HEK293T (cell line): ENCODE measurements around the gene PLXNA2.

Source experiments
- CTCF ChIA-PET: fragments of 350-600 bp; formaldehyde crosslinking; extraction: SDS; loops from one replicate; lab custom pipeline; 2021; ENCODE audit warnings: antibody characterized with exemption, inconsistent platforms; lab: Yijun Ruan, JAX
- POLR2A ChIA-PET: fragments of 350-600 bp; formaldehyde crosslinking; extraction: SDS; loops from one replicate; lab custom pipeline; 2020; ENCODE audit warnings: antibody characterized with exemption, inconsistent platforms; lab: Yijun Ruan, JAX
- DNase-seq: peaks from one replicate; pipeline ENCODE4 v3.0.0; 2012; ENCODE audit warnings: mixed read lengths; ENCODE audit errors: extremely low spot score
- ARNT ChIP-seq: fragments of 450-650 bp; IDR thresholded peaks from 2 replicates; pipeline ENCODE4 v1.6.1; 2017; ENCODE audit warnings: mild to moderate bottlenecking
- BHLHE40 ChIP-seq: fragments of 450-650 bp; IDR thresholded peaks from 2 replicates; pipeline ENCODE4 v1.6.1; 2016; ENCODE audit warnings: mild to moderate bottlenecking, moderate library complexity, borderline replicate concordance
- CTBP1 ChIP-seq: fragments of 450-650 bp; IDR thresholded peaks from 2 replicates; pipeline ENCODE4 v1.6.1; 2016; ENCODE audit warnings: borderline replicate concordance
- ELF4 ChIP-seq: fragments of 450-650 bp; IDR thresholded peaks from 2 replicates; pipeline ENCODE4 v1.6.1; 2017; ENCODE audit warnings: antibody characterized with exemption
- FOXA1 ChIP-seq: fragments of 450-650 bp; IDR thresholded peaks from 2 replicates; pipeline ENCODE4 v1.6.1; 2016; ENCODE audit warnings: mild to moderate bottlenecking
- FOXK2 ChIP-seq: fragments of 450-650 bp; IDR thresholded peaks from 2 replicates; pipeline ENCODE4 v1.6.1; 2016; ENCODE audit warnings: mild to moderate bottlenecking
- FOXM1 ChIP-seq: fragments of 450-650 bp; IDR thresholded peaks from 2 replicates; pipeline ENCODE4 v1.6.1; 2017; ENCODE audit warnings: mild to moderate bottlenecking, borderline replicate concordance
- HDGF ChIP-seq: fragments of 450-650 bp; IDR thresholded peaks from 2 replicates; pipeline ENCODE4 v1.6.1; 2017; ENCODE audit warnings: antibody characterized with exemption, borderline replicate concordance
- L3MBTL2 ChIP-seq: fragments of 450-650 bp; conservative IDR thresholded peaks from 2 replicates; pipeline ENCODE4 v1.6.1; 2016; ENCODE audit warnings: mild to moderate bottlenecking
- LEF1 ChIP-seq: fragments of 450-650 bp; IDR thresholded peaks from 2 replicates; pipeline ENCODE4 v1.6.1; 2017; ENCODE audit warnings: mild to moderate bottlenecking, borderline replicate concordance
- NFRKB ChIP-seq: fragments of 450-650 bp; IDR thresholded peaks from 2 replicates; pipeline ENCODE4 v1.6.1; 2016; ENCODE audit warnings: mild to moderate bottlenecking, moderate library complexity
- PKNOX1 ChIP-seq: fragments of 450-650 bp; IDR thresholded peaks from 2 replicates; pipeline ENCODE4 v1.6.1; 2016
- SP1 ChIP-seq: fragments of 450-650 bp; IDR thresholded peaks from 2 replicates; pipeline ENCODE4 v1.6.1; 2017
- SUZ12 ChIP-seq: fragments of 450-650 bp; IDR thresholded peaks from 2 replicates; pipeline ENCODE4 v1.6.1; 2016; ENCODE audit warnings: mild to moderate bottlenecking
- TARDBP ChIP-seq: fragments of 450-650 bp; IDR thresholded peaks from 2 replicates; pipeline ENCODE4 v1.6.1; 2016
- ZNF384 ChIP-seq: fragments of 450-650 bp; IDR thresholded peaks from 2 replicates; pipeline ENCODE4 v1.6.1; 2016

The PLXNA2 gene

GRCh38 chr1:208163539-208163938 lies 80.6 kb downstream of the PLXNA2 start:
- no peak for DNase-seq
- TF ChIP-seq LEF1 = no peak
- TF ChIP-seq ZNF384 = no peak
- TF ChIP-seq HDGF = no peak
- no peak for TF ChIP-seq ARNT
- ChIA-PET POLR2A (no interaction called here), CTCF (interaction anchor here (1.0 to 2.1 kb wide), 3 partner anchors 32 to 166 kb away, joined by 3 to 6 read pairs (median 3); no protein-coding TSS in a partner anchor)

GRCh38 chr1:208162903-208163302 lies 81.3 kb downstream of the PLXNA2 start:
- TF ChIP-seq ELF4 (no peak), CTBP1 (no peak), PKNOX1 (no peak), FOXM1 (no peak), TARDBP (no peak), ZNF384 (no peak), HDGF (no peak), SUZ12 (no peak), BHLHE40 (no peak), FOXK2 (no peak), ARNT (no peak)
- CTCF ChIA-PET = interaction anchor here (1.0 to 2.1 kb wide), 3 partner anchors 31 to 165 kb away, joined by 3 to 6 read pairs (median 3); no protein-coding TSS in a partner anchor
- DNase-seq = no peak
- POLR2A ChIA-PET = no interaction called here

- DNase-seq = no peak
- TF ChIP-seq ARNT (no peak), L3MBTL2 (no peak), HDGF (no peak), BHLHE40 (no peak), FOXM1 (no peak)
- CTCF ChIA-PET = interaction anchor here (0.5 to 2.1 kb wide), 2 partner anchors 30 to 90 kb away, joined by 4 to 6 read pairs; no protein-coding TSS in a partner anchor
- POLR2A ChIA-PET = no interaction called here
Observed at GRCh38 chr1:208161656-208162375, 82.4 kb downstream of the PLXNA2 start.

- ChIA-PET POLR2A (no interaction called here), CTCF (no interaction called here)
- DNase-seq = no peak
- TF ChIP-seq HDGF (no peak), NFRKB (no peak), ZNF384 (no peak), ARNT (no peak), ELF4 (no peak), SP1 (no peak), FOXM1 (no peak), LEF1 (no peak), FOXK2 (no peak), L3MBTL2 (no peak), SUZ12 (no peak), CTBP1 (no peak), BHLHE40 (no peak), FOXA1 (no peak), PKNOX1 (no peak), TARDBP (no peak)
Observed at GRCh38 chr1:208161005-208161404, 83.2 kb downstream of the PLXNA2 start.

GRCh38 chr1:208160259-208160819 lies 83.8 kb downstream of the PLXNA2 start:
- TF ChIP-seq TARDBP = no peak
- no peak for TF ChIP-seq CTBP1
- TF ChIP-seq FOXA1 = no peak
- no peak for TF ChIP-seq LEF1
- no peak for TF ChIP-seq SP1
- TF ChIP-seq FOXM1 = no peak
- no peak for TF ChIP-seq FOXK2
- TF ChIP-seq L3MBTL2 = no peak
- DNase-seq = no peak
- POLR2A ChIA-PET = no interaction called here
- CTCF ChIA-PET = no interaction called here

- no peak for DNase-seq
- ChIA-PET CTCF (no interaction called here), POLR2A (no interaction called here)
- TF ChIP-seq L3MBTL2 = no peak
- no peak for TF ChIP-seq CTBP1
- no peak for TF ChIP-seq SUZ12
- TF ChIP-seq FOXA1 = no peak
- TF ChIP-seq FOXK2 = no peak
- no peak for TF ChIP-seq TARDBP
- TF ChIP-seq LEF1 = no peak
- no peak for TF ChIP-seq HDGF
- no peak for TF ChIP-seq PKNOX1
- TF ChIP-seq ARNT = no peak
- TF ChIP-seq ELF4 = no peak
- TF ChIP-seq ZNF384 = no peak
- TF ChIP-seq BHLHE40 = no peak
- TF ChIP-seq NFRKB = no peak
Observed at GRCh38 chr1:208159555-208160258, 84.5 kb downstream of the PLXNA2 start.
